ENCODE results near the gene C11orf21. TPM values are rescaled to one million over a fixed set of nuclear protein-coding genes. Genes with fewer than 3 reads are reported as not detected.

The C11orf21 gene
- polyA plus RNA-seq, 1 of the 3 experiments (the other 2 are of a cell fraction), result 0.03 TPM

DNA sequence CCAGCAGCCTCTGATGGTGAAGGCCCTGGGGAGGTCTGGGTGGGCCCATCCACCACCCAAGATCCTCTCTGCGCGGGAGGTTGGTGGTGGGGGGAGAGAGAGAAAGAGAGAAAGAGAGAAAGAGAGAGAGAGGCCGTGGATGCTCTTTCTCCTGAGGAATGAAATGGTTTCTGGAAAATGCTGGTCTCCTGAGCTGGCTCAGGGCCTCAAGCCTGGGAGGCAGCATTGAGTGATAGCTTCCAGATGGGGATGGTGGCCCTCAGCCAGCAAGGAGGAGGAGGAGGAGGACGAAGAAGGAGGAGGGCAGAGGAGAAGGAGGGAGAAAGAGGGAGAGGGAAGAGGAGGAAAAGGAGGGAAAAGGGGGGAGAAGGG lies 4.7 kb upstream of the C11orf21 start (continued):
- TF ChIP-seq GATA2 (CRISPR knock-in tag; IDR thresholded peaks at IDR 0.05), result no peak
- peak in 1 of 2 experiments; percentile 63; a peak in 1 of 4 replicates for TF ChIP-seq EP300 (IDR thresholded peaks at IDR 0.05; ENCODE audit: borderline replicate concordance in 1 of 2, low read depth in 1 of 2, low read length in 1 of 2)
- TF ChIP-seq FOXJ3 (CRISPR knock-in tag; IDR thresholded peaks at IDR 0.05), result 0 out of 2 replicates have a peak, but pooled peaks have one; percentile 13
- peak; percentile 13; the same call in 1 of the 2 replicates for TF ChIP-seq TAF1 (IDR thresholded peaks at IDR 0.05; ENCODE audit: borderline replicate concordance, low read depth, low read length)
- peak; percentile 50; the same call in 1 of the 2 replicates for TF ChIP-seq YY1 (IDR thresholded peaks at IDR 0.05; ENCODE audit: low read depth)
- TF ChIP-seq, protein P1, sequence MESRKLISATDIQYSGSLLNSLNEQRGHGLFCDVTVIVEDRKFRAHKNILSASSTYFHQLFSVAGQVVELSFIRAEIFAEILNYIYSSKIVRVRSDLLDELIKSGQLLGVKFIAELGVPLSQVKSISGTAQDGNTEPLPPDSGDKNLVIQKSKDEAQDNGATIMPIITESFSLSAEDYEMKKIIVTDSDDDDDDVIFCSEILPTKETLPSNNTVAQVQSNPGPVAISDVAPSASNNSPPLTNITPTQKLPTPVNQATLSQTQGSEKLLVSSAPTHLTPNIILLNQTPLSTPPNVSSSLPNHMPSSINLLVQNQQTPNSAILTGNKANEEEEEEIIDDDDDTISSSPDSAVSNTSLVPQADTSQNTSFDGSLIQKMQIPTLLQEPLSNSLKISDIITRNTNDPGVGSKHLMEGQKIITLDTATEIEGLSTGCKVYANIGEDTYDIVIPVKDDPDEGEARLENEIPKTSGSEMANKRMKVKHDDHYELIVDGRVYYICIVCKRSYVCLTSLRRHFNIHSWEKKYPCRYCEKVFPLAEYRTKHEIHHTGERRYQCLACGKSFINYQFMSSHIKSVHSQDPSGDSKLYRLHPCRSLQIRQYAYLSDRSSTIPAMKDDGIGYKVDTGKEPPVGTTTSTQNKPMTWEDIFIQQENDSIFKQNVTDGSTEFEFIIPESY (IDR thresholded peaks at IDR 0.05; ENCODE audit: borderline replicate concordance, low read depth), result no peak
- TF ChIP-seq, protein P2, sequence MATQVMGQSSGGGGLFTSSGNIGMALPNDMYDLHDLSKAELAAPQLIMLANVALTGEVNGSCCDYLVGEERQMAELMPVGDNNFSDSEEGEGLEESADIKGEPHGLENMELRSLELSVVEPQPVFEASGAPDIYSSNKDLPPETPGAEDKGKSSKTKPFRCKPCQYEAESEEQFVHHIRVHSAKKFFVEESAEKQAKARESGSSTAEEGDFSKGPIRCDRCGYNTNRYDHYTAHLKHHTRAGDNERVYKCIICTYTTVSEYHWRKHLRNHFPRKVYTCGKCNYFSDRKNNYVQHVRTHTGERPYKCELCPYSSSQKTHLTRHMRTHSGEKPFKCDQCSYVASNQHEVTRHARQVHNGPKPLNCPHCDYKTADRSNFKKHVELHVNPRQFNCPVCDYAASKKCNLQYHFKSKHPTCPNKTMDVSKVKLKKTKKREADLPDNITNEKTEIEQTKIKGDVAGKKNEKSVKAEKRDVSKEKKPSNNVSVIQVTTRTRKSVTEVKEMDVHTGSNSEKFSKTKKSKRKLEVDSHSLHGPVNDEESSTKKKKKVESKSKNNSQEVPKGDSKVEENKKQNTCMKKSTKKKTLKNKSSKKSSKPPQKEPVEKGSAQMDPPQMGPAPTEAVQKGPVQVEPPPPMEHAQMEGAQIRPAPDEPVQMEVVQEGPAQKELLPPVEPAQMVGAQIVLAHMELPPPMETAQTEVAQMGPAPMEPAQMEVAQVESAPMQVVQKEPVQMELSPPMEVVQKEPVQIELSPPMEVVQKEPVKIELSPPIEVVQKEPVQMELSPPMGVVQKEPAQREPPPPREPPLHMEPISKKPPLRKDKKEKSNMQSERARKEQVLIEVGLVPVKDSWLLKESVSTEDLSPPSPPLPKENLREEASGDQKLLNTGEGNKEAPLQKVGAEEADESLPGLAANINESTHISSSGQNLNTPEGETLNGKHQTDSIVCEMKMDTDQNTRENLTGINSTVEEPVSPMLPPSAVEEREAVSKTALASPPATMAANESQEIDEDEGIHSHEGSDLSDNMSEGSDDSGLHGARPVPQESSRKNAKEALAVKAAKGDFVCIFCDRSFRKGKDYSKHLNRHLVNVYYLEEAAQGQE (IDR thresholded peaks at IDR 0.05; ENCODE audit: low read depth, low read length), result no peak
- TF ChIP-seq MXI1 (IDR thresholded peaks at IDR 0.05; ENCODE audit: low read depth, low read length), result no peak
- TF ChIP-seq TCF12 (IDR thresholded peaks at IDR 0.05), result peak; percentile 98
- TF ChIP-seq, protein P3, sequence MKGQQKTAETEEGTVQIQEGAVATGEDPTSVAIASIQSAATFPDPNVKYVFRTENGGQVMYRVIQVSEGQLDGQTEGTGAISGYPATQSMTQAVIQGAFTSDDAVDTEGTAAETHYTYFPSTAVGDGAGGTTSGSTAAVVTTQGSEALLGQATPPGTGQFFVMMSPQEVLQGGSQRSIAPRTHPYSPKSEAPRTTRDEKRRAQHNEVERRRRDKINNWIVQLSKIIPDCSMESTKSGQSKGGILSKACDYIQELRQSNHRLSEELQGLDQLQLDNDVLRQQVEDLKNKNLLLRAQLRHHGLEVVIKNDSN (IDR thresholded peaks at IDR 0.05; ENCODE audit: borderline replicate concordance, low read depth), result no peak
- no peak for TF ChIP-seq RCOR1 (IDR thresholded peaks at IDR 0.05; ENCODE audit: low read length)

DNA sequence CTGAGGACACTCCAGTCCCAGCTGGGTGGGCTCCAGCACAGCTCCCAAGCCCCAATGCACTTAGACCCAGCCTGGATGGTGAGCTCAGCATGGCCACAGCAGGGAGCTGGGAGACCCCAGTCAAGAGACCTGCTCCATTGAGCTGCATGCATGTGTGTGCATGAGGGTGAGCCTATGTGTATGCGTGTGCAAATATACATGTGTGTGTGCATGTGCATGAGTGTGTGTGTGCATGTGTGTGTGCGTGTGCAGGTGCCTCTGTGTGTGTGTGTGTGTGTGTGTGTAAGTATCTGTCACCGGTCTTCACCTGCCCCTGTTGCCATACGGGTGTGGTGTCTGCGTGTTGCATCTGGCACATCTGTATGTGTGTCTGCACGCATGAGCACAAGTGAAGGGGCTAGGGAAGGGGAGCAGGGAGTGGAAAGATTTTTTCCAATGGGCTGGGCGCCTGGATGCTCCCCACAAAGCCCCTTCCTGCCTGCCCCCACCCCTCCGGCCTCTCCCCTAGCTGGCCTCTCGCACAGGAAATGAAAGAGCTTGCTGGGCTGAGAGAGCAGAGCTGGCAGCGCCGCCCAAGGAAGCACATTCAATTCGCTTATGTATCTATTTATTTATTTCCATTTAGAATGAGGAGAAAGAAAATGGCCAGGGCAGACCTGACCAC lies 4.2 kb upstream of the C11orf21 start:
- Histone ChIP-seq H3K9me3 (no peaks in the 10 kb centered on the region), H3K79me2 (ENCODE audit: insufficient read depth) (no peaks in the 10 kb centered on the region), H3F3A (replicated peaks; ENCODE audit: insufficient read depth) (peaks cover 4% of the 10 kb centered on the region), H3K4me2 (peak overlapping the region; percentile 72), H3K4me1 (ENCODE audit: control insufficient read depth in 1 of 2, insufficient read depth in 2 of 2, low read depth in 1 of 2, low read length in 1 of 2) (peaks cover 12 to 48% of the 10 kb centered on the region in 2 experiments; a peak in 3 of 4 replicates), H3K4me3 (ENCODE audit: low read depth in 2 of 2, low read length in 1 of 2) (no peak overlapping the region; a peak in 1 of 4 replicates), H3K9ac (peak overlapping the region; percentile 69), H3K27me3 (ENCODE audit: insufficient read depth) (no peaks in the 10 kb centered on the region), H3K27ac (ENCODE audit: low read depth in 2 of 2, low read length in 1 of 2) (peak overlapping the region; percentile 82 to 87), H3K9me2 (no peaks in the 10 kb centered on the region), H4K20me1 (ENCODE audit: insufficient read depth) (no peaks in the 10 kb centered on the region), H3K36me3 (replicated peaks in 1 of 2; ENCODE audit: control insufficient read depth in 1 of 2, insufficient read depth in 2 of 2, low read length in 1 of 2) (no peaks in the 10 kb centered on the region), H2AFZ (ENCODE audit: low read depth) (peak overlapping the region; percentile 86)
- WGBS (ENCODE audit: low lambda C conversion rate), result 58% methylated on average over 11 of the region's 12 CpGs
- POLR2A ChIA-PET, result interaction anchor here (0.7 to 1.3 kb wide), 5 partner anchors 93 to 114 kb away, joined by 3 to 4 read pairs (median 4); partner anchors contain the start of gene TSSC4
- TF ChIP-seq FOXM1 (IDR thresholded peaks at IDR 0.05; ENCODE audit: low read depth) (no peak), GABPA (IDR thresholded peaks at IDR 0.05; ENCODE audit: low read depth) (0 out of 2 replicates have a peak, but pooled peaks have one; percentile 25), EZH2phosphoT487 (IDR thresholded peaks at IDR 0.05; ENCODE audit: borderline replicate concordance, low read depth) (no peak)
- TF ChIP-seq, protein P4, sequence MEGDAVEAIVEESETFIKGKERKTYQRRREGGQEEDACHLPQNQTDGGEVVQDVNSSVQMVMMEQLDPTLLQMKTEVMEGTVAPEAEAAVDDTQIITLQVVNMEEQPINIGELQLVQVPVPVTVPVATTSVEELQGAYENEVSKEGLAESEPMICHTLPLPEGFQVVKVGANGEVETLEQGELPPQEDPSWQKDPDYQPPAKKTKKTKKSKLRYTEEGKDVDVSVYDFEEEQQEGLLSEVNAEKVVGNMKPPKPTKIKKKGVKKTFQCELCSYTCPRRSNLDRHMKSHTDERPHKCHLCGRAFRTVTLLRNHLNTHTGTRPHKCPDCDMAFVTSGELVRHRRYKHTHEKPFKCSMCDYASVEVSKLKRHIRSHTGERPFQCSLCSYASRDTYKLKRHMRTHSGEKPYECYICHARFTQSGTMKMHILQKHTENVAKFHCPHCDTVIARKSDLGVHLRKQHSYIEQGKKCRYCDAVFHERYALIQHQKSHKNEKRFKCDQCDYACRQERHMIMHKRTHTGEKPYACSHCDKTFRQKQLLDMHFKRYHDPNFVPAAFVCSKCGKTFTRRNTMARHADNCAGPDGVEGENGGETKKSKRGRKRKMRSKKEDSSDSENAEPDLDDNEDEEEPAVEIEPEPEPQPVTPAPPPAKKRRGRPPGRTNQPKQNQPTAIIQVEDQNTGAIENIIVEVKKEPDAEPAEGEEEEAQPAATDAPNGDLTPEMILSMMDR (IDR thresholded peaks at IDR 0.05), result no peak
- CTCF ChIA-PET, result interaction anchor here (0.8 to 13.9 kb wide), 22 partner anchors 11 to 596 kb away, joined by 3 to 318 read pairs (median 6); partner anchors contain the start of genes CD81 and TSSC4
- DNase-seq, result peak; percentile 35
